Adipose tissue (tissue), 3 donors: Measurements from ENCODE around the gene CTTNBP2. TPM values are rescaled to one million over a fixed set of nuclear protein-coding genes. Genes with fewer than 3 reads are reported as not detected.
"Not testable (repeated sequence)": the region's sequence is repeated elsewhere in the genome, so short reads cannot be mapped to it uniquely, and the experiment has no call there.

Experiments
- H3K27ac ChIP-seq: one replicate; pipeline ENCODE4 v1.5.1; 2013; ENCODE audit warnings: low read depth, low read length
- WGBS, 3 donors: extraction: QIAGEN DNeasy Blood & Tissue Kit; methylation state at CpG; one replicate each; pipeline ENCODE4 v1.1.7; 2013; 5-methylcytosine and 5-hydroxymethylcytosine counted together
- polyA plus RNA-seq, 3 donors: library from polyadenylated mRNA; stranded (reverse); fragments of 200-250 nt; gene quantifications; one replicate each; pipeline ENCODE4 v1.2.3, GENCODE V29; 2013
- donor health status: healthy with polysubstance abuse.
- donor health status: Bipolar disorder and iron deficiency.
- donor health status: healthy.

Gene CTTNBP2
- polyA plus RNA-seq, 3 donors = 3.4 to 9.2 (median 3.4) TPM

- H3K27ac ChIP-seq = no peak overlapping the region
- WGBS, 3 donors = 66 to 78% (median 74%) methylated on average over 6 of the region's 6 CpGs
Measured at GRCh38 chr7:117718116-117718835, 155.0 kb downstream of the CTTNBP2 start.

GRCh38 chr7:117717357-117717756 is 155.9 kb downstream of the CTTNBP2 start:
- H3K27ac ChIP-seq = no peak overlapping the region
- WGBS, 3 donors = 82 to 94% (median 92%) methylated on average over 2 of the region's 2 CpGs

- 39 to 72% (median 71%) methylated on average over 5 of the region's 5 CpGs for WGBS, 3 donors
- no peak overlapping the region for H3K27ac ChIP-seq
Measured at GRCh38 chr7:117716707-117717299, 156.4 kb downstream of the CTTNBP2 start.

GRCh38 chr7:117715784-117716445 is 157.3 kb downstream of the CTTNBP2 start:
- WGBS, 3 donors = 67 to 75% (median 69%) methylated on average over 3 of the region's 3 CpGs
- H3K27ac ChIP-seq = no peak overlapping the region

- 86 to 98% (median 97%) methylated on average over 1 of the region's 1 CpG for WGBS, 3 donors
Measured at GRCh38 chr7:117711556-117711955, 161.7 kb downstream of the CTTNBP2 start.

GRCh38 chr7:117708173-117708572 is 165.1 kb downstream of the CTTNBP2 start:
- not testable (repeated sequence) for H3K27ac ChIP-seq
- WGBS, 3 donors = 65 to 95% (median 94%) methylated on average over 4 of the region's 4 CpGs

More at GRCh38 chr7:117711556-117711955, 161.7 kb downstream of the CTTNBP2 start:
- H3K27ac ChIP-seq = no peak overlapping the region

- no peak overlapping the region for H3K27ac ChIP-seq
Measured at GRCh38 chr7:117707080-117707479, 166.2 kb downstream of the CTTNBP2 start.

GRCh38 chr7:117706210-117706609 is 167.0 kb downstream of the CTTNBP2 start:
- no peak overlapping the region for H3K27ac ChIP-seq
- 80 to 81% (median 81%) methylated on average over 2 of the region's 2 CpGs for WGBS, 3 donors

GRCh38 chr7:117705630-117706029 is 167.6 kb downstream of the CTTNBP2 start:
- H3K27ac ChIP-seq = no peak overlapping the region
- 79 to 84% (median 81%) methylated on average over 4 of the region's 4 CpGs for WGBS, 3 donors

GRCh38 chr7:117704063-117704462 is 169.2 kb downstream of the CTTNBP2 start:
- no peak overlapping the region for H3K27ac ChIP-seq
- 59 to 75% (median 71%) methylated on average over 3 of the region's 3 CpGs for WGBS, 3 donors

- no peak overlapping the region for H3K27ac ChIP-seq
- 47 to 54% (median 50%) methylated on average over 2 of the region's 2 CpGs for WGBS, 3 donors
Measured at GRCh38 chr7:117698018-117698417, 175.2 kb downstream of the CTTNBP2 start.

GRCh38 chr7:117692338-117692737 is 180.9 kb downstream of the CTTNBP2 start:
- H3K27ac ChIP-seq = no peak overlapping the region
- 65 to 98% (median 79%) methylated on average over 7 of the region's 7 CpGs for WGBS, 3 donors

GRCh38 chr7:117690147-117690546 is 183.1 kb downstream of the CTTNBP2 start:
- WGBS, 3 donors = 80 to 93% (median 87%) methylated on average over 3 of the region's 3 CpGs
- no peak overlapping the region for H3K27ac ChIP-seq

- H3K27ac ChIP-seq = no peak overlapping the region
Measured at GRCh38 chr7:117689406-117689805, 183.8 kb downstream of the CTTNBP2 start.

GRCh38 chr7:117688126-117688525 is 185.1 kb downstream of the CTTNBP2 start:
- WGBS, 3 donors = 88 to 93% (median 92%) methylated on average over 2 of the region's 2 CpGs
- H3K27ac ChIP-seq = no peak overlapping the region

GRCh38 chr7:117686311-117686935 is 186.8 kb downstream of the CTTNBP2 start:
- H3K27ac ChIP-seq = no peak overlapping the region

- no peak overlapping the region for H3K27ac ChIP-seq
Measured at GRCh38 chr7:117685795-117686194, 187.4 kb downstream of the CTTNBP2 start.

- 73 to 85% (median 77%) methylated on average over 8 of the region's 8 CpGs for WGBS, 3 donors
- no peak overlapping the region for H3K27ac ChIP-seq
Measured at GRCh38 chr7:117683430-117684175, 189.6 kb downstream of the CTTNBP2 start.
